Ovary (tissue), 3 donors: ENCODE data around the gene MFSD1.

Source experiments
- EP300 ChIP-seq: sonication (generic); formaldehyde crosslinking; IDR thresholded peaks from one replicate; pipeline ENCODE4 v1.6.1; 2017; ENCODE audit warnings: antibody characterized with exemption
- POLR2A ChIP-seq: fragments of 450-650 bp; IDR thresholded peaks from one replicate; pipeline ENCODE4 v1.6.1; 2017; ENCODE audit warnings: antibody characterized with exemption, mild to moderate bottlenecking, moderate library complexity
- TF ChIP-seq, protein P1 (sequence below), 3 donors: fragments of 450-650 bp in 2 of 3; fragments of 200-600 bp in 1 of 3; IDR thresholded peaks; one replicate each; pipeline versions ENCODE4 v1.5.1 to v1.8.0; 2016 to 2022; ENCODE audit warnings: antibody characterized with exemption in 3 of 3, mild to moderate bottlenecking in 1 of 3
- donor health status: DM: no; HTN: no; CAD: no.

DNA sequence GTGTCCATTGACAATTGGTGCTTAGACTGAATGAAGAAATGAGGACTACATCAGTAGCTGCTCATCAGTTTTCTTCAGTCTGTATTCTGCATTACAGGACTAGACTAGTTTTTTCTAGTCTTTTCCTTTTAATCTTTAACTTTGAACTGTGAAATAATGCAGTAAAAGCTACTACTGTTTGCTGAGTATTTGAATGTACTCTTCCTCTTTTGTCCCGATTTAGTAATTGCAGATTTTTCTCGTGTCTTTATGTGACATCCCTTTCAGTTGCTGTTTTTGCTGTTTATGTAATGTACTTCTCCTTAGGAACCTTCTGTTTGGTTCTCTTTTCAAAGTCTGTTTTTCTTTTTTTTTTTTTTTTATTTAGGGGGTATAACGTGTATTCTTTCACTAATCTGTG is 17.4 kb downstream of the MFSD1 start:
- TF ChIP-seq POLR2A (no peak), EP300 (no peak)
- TF ChIP-seq, protein P1, sequence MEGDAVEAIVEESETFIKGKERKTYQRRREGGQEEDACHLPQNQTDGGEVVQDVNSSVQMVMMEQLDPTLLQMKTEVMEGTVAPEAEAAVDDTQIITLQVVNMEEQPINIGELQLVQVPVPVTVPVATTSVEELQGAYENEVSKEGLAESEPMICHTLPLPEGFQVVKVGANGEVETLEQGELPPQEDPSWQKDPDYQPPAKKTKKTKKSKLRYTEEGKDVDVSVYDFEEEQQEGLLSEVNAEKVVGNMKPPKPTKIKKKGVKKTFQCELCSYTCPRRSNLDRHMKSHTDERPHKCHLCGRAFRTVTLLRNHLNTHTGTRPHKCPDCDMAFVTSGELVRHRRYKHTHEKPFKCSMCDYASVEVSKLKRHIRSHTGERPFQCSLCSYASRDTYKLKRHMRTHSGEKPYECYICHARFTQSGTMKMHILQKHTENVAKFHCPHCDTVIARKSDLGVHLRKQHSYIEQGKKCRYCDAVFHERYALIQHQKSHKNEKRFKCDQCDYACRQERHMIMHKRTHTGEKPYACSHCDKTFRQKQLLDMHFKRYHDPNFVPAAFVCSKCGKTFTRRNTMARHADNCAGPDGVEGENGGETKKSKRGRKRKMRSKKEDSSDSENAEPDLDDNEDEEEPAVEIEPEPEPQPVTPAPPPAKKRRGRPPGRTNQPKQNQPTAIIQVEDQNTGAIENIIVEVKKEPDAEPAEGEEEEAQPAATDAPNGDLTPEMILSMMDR (IDR thresholded peaks at IDR 0.05), result no peak
